Right forelimb (tissue), 1 donor: ENCODE measurements around the gene NRCAM.
"Not testable (repeated sequence)": the region's sequence is repeated elsewhere in the genome, so short reads cannot be mapped to it uniquely, and the experiment has no call there.

Experiments
- DNase-seq: peaks from one replicate; pipeline ENCODE4 v3.0.0-alpha.2; 2018

Gene NRCAM

DNA sequence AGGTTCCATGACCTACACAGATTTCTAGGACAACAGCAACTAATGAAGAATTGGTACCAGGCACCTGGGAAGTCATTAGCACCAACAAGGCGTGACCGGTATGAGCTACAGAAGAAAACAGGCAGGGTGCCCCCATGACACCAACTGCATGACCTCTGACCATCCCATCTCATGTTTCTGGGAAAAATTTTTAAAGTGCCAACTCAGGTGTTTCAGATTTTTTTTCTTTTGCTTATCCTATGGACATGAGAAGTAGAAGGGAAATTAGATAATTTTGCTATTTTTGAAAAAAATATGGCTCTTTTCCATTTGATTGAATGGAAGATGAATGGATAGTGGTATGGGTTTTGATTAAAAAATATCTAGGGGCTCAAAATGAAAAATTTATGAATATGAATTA lies 154.8 kb downstream of the NRCAM start:
- no peak for DNase-seq

DNA sequence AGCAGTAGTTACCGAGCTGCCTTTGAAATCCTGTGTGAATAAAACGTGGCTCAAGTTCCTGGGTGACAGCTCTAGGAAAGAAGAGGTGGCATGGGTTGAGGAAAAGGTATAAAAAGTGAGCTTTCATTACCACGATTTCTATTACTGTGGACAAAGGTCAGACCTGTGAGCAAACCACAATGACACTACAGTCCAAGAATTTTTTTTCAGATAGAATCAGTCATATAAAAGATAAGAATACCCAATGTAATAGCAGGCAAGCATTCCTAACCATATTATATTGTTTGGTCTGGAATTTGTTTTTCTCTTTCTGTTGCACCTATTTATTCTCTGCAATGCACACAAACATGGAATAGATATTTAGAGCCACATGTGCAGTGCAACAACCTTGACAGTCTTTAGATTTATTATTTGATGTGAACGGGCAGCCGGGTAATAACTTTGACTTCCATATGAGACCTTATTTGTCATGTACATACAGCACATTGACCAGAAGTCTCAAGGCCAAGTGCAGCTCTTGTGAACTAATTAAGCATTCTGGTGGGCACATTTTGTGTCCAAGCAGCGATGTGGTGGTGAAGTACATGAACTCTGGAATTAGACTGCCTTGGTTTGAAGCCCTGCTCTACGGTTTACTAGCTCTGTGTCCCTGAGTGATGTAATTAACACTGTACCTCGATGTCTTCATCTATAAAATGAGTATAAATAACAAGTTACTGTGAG lies 156.8 kb downstream of the NRCAM start:
- no peak for DNase-seq

DNA sequence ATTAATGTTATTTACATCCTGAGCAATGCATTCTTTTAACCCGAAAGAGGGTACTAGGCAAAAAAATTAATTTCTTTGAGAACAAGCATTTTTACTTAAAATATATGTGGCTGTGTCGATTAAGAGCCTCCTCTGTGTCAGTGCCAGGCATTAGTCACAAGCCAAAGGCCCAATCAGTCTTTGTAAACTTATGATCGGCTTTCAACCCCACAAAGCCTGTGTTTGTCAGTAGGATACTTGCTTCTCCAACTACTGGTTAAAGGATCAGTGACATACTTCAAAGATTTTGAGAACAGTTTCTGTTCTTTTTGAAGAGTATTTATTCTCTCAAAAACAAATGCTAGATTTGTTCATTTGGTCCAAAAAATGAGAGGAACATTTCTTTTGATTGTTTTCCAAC lies 159.3 kb downstream of the NRCAM start:
- no peak for DNase-seq

DNA sequence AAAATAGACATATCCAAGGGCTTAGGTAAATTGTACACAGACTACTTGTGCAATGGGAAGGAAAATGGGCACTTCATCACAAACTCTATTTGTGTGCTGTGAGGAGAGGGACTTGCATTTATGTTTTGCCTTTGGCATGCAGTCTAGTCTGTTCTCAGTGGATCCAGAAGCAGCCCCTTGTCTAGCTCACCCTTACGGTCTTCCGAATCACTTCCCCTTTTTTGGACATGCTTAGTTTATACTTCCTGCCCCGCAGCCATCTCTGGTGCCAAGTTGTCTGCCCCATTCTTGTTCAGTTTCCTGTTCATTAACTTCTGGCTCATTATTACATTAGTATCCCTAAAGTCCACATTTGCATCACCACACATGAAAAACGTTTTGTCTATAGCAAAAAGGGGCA lies 161.6 kb downstream of the NRCAM start:
- DNase-seq = no peak

DNA sequence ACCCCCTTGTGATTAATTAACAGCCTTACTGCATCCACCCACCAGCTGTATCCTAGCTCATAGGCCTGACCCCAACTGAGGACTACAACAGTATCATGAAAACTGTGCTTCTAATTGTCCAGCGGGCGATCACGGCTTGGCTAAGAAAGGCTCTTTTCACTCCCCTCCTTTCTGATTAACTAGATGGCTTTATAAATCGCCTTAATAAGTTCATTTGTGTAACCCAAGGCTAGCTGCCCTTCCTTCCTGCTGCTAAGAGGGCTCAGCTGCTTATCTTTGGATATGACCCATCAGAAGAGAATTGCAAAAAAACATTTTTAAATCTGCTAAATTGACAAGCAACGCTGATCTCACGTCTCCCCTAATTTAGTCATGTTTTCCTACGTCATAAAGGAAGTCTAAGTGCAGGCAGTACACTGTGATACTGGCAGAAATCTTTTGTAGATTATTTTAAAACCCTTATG lies 163.1 kb downstream of the NRCAM start:
- DNase-seq = no peak

DNA sequence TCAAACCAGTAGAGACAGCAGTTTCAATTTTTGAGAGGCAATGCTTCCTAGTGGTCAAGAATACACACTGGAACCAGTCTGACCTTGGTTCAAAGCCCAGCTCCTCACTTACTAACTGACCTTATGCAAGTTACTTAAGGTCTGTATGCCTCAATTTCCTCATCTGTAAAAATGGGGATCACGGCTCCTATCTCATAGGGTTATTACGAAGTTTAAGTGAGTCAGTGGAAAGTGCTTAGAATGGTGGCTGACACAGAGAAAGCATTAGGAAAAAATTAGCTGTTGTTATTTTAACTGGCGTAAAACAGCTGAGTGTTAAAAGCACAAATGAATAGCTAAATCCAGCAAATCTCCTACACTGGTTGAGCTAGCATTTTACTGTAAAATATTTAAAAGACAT lies 163.7 kb downstream of the NRCAM start:
- DNase-seq = no peak

DNA sequence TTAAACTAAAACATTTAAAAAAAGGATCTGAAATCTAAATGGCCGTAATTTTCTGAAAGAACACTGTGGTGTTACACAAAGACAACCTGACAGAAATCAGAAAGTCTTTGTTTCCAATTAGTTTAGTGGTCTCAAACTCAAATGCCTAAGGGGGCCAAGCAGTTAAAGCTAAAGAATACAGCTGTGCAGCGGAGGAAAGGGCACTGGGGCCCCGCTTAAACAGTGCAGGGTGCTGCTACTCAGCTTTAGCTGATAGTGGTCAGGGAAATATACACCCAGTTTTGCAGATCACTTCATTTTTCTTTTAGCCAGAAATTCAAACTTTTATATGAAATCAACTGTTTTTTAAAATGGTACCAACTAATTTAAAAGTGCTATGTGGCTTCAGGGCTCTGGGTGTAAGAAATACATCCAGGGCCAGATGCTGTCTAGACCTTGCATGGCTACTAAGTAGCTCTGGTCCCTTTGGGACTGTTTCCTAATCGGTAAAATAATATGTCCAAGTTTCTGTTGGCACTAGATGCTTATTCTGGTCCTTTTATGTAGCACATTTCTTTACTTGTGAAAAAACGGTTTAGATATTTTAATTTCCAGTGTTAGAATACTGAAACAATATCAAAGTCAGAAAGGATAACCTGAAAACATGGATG lies 164.3 kb downstream of the NRCAM start:
- no peak for DNase-seq

DNA sequence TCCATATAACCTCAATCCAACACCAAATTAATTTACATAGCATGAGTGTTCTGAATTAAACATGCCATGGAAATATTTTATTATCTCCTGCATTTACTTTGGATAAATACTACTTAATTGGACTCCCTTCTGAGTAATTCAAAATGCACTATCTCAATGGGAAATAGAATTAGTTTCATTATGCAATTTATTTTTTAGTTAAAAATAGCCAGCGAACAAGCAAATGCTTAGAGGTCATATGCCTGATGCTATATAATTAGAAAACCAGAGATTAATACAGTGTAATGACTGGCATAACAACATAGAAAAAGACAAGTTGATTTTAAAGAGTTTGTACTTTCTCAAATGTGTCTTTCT lies 165.1 kb downstream of the NRCAM start:
- no peak for DNase-seq

DNA sequence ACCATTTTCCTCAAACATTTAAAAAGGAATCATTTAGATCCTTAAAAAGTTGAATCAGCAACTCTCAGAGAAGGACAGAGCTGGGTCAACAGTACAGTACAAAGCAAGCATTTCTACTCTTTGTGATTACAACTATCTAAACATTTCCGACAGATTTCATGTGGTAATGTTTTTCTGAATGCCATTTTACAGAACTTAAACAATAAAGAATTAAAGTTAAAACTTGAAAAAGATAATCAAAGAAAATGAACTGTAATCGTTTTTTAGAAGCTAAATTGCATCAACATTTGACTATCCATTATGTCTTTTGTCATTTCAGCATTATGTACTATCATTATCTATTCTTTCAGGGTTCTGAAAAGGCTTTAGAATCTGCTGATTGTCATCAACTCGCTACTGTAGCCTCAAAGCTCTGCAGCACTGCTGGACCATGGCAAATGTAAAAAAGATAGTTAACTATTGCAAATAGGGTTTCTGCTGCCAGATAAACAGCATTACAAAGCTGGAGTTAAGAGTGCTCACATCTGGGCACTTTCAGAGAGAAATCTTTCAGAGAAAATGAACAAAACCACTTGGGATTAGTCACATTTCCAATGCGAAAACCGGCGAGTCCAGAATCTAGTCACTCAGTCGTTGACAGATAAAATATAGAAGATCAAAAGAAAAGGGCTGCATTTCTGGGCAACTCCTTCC lies 165.6 kb downstream of the NRCAM start:
- DNase-seq = no peak

DNA sequence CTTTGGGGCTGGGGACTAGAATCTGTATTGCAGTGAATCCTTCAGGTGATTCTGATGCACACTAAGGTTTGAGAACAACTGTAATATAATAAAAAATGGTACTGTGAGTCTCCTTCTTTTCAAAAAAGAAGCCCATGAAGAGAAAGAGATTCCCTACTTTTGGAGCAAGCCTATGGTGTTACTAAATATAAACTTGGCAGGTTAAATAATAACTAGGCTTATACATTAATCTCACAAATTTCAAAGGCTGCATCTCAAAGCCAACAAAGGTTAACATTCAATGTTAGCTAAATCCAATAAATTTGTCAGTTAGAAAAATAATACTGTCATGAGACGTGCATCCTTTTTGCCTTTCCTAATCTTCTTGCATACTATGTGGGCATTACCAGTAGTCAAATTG lies 166.4 kb downstream of the NRCAM start:
- DNase-seq = no peak

DNA sequence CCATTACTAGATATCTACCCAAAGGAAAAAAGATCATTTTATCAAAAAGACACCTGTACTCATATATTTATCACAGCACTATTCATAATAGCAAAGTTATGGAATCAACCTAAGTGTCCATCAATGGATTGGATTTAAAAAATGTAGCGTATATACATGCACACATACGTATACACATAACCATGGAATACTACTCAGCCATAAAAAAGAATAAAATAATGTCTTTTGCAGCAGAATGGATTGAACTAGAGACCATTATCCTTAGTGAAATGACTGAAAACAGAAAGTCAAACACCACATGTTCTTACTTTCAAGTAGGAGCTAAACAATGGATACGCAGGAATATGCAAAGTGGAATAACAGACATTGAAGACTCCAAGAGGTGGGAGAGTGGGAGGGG lies 168.4 kb downstream of the NRCAM start:
- DNase-seq = no peak

DNA sequence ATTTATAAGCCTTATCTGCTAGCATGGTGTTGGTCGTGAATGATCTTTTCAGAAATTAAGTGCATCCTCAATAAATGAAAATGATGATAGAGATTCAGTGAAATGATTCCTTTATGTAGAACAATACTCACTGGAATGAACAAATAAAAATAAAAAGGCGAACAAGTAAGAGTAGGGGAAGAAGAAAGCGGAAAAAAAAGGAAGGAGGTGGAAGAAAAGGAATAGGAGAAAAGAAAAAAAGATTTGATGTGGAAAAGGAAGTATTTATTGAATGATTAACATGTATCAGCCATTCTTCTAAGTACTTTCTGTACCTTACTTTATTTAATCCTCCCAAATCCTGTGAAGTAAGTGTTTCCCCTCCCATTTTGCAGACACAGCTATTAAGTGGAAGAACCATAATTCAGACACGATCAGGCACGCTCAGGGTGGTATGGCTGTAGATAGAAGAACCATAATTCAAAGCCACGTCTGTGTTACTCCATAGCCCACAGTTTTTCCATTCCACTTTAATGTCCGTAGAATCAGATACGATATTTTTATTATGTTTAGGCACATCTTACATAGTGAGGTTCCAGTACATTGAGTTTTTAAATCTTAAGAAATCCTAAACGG lies 169.8 kb downstream of the NRCAM start:
- DNase-seq = no peak

DNA sequence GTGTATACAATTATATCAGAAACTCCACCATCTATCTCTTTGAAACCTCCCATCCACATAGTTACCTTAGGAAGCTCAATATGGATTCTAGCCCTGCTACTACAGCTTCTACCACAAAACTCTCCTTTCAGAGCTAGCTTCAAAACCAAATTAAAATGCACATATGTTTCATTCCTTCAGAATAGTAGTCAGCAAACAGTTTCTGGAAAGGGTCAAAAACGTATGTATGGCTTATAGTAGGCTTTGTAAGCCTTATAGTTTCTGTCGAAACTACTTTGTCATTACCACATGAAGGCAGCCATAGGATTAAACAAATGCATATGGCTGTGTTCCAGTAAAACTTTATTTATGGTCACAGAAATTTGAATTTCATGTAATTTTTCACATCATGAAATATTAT lies 170.5 kb downstream of the NRCAM start:
- DNase-seq = no peak

DNA sequence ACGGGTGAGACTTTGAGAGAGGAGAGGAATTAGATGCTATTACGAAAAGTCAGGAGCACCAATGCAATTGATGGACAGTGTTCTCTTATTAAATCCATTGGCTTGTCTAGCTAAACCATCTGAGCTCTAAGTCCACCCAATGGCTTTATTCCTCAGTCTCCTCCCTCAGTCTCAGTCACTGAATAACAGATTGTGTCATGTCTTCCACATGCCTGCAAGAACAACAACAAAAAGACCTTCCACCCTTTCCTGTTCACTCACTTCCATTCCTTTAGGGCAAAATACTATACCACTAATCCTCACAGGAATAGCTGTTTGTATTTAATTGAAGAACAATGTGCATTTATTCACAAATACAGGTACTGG lies 171.2 kb downstream of the NRCAM start:
- no peak for DNase-seq

DNA sequence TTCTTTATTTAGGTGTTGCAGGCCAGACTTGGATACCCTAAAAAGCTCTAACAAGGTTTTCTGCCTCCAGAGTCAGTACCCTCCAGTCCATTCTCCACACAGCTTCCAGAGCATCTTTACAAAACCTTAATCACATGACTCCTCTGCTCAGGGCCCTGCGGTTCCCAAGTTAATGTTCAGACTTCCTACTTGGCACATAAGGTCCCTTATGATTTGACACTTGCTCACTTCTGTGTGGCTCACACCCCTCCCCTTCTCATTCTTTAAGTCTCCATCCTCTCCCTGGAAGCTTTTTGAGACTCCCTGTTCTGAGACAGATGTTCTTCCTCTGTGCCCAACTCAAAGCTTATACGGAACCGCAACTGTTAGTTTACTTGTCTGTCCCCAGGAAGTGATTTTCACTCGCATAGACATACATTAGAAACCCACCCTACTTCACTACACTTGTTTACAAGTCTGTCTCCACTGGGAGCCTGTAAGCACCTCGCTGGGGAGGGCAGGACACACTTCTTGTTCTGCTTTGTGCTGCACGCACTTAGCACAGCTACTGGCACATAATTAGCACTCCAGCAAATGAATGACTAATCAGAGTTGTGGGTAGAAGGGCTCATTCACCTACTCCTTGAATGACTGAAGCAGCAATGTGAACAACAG lies 171.8 kb downstream of the NRCAM start:
- no peak for DNase-seq

DNA sequence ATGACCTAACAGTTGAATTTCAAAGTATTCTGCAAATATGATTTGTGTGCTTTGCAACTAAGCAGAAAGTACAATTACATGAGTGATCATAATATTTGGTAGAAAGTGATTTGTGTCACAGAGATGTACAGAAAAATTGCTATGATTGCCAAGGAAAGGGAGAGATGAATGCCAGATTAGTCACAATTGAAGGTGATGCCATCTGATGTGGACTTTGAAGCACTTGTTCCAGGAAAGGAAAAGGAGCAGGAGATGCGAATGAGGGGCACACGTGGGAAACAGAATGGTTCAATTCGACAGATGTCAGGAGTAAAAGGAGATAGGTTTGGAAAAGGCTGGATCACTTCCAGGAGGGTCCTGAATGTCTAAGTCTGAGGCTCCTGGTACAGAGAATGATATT lies 173.0 kb downstream of the NRCAM start:
- no peak for DNase-seq

DNA sequence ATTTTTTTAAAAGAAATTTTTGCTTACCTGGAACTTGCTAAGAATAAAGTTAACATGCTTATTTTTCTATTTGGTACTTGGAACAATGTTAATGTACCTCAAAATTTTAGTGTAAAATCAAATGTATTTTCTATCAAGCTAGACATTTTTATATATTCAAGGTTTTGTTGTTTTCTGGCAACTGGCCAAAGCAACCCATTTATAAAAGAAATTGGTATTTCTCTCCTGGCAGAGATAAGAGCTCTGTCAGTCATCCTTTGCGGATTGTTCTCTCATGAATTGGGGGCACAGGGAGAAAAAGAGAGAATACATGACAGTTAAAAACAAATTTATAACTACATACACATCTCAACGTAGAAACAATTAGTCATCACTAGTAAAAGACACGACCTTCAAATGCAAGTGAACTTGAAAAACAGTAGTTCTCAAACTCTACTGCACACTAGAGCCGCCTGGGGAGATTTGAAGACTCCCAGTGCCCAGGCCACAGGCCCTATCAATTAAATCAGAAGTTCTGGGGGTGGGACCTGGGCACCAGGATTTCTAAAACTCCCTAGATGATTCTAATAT lies 173.7 kb downstream of the NRCAM start:
- DNase-seq = no peak

DNA sequence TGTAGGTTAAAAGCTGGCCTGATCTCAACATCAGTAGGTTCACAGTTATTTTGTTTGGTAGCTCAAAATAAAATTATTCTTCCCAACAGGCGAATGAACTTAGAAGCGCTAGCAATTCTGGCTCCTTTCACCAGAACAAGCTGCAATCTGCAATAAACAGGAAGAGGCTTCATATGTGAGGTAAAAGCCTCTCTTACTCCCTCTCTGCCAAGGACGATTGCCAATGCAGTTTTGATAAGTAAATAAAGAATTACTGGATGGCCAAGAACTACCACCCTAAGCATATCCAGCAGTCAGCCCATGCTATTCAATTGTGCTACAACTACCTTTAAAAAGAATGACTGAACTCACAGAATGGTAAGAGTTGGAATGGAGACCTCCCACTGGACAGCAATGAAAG lies 176.1 kb downstream of the NRCAM start:
- no peak for DNase-seq

DNA sequence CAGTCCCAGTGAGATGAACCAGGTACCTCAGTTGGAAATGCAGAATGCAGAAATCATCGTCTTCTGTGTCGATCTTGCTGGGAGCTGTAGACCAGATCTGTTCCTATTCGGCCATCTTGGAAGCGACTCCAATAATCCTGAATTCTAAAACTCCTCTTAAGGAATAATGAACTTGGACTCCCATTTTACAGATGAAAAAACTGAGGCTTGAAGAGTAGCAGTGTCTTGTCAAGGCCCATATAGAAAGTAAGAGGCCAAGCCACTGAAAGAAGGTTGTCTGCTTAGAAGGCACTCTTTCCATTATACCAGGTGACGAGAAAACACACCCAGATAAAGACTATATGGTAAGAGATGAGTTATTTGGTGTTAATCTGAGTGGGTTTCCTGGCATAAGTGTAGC lies 177.5 kb downstream of the NRCAM start:
- DNase-seq = no peak

DNA sequence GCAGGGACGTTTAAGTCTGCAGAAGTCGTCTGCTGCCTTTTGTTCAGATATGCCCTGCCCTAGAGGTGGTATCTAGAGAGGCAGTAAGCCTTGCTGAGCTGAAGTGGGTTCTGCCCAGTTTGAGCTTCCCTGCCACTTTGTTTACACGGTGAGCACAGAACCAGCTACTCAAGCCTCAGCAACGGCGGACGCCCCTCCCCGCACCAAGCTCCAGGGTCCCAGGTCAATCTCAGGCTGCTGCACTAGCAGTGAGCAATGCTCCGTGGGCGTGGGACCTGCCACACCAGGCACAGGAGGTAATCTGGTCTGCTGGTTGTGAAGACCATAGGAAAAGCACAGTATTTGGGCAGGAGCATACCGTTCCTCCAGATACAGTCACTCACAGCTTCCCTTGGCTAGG lies 178.0 kb downstream of the NRCAM start:
- DNase-seq = no peak

DNA sequence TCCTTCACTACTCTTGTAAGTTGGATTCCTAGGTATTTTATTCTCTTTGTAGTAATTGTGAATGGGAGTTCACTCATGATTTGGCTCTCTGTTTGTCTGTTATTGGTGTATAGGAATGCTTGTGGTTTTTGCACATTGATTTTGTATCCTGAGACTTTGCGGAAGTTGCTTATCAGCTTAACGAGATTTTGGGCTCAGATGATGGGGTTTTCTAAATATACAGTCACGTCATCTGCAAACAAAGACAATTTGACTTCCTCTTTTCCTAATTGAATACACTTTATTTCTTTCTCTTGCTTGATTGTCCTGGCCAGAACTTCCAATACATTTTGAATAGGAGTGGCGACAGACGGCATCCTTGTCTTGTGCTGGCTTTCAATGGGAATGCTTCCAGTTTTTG lies 181.8 kb downstream of the NRCAM start:
- DNase-seq = not testable (repeated sequence)

DNA sequence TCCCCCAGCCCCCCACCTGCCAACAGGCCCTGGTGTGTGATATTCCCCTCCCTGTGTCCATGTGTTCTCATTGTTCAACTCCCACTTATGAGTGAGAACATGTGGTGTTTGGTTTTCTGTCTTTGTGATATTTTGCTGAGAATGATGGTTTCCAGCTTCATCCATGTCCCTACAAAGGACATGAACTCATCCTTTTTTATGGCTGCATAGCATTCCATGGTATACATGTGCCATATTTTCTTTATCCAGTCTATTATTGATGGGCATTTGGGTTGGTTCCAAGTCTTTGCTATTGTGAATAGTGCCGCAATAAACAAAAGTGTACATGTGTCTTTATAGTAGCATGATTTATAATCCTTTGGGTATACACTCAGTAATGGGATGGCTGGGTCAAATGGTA lies 183.3 kb downstream of the NRCAM start:
- not testable (repeated sequence) for DNase-seq

DNA sequence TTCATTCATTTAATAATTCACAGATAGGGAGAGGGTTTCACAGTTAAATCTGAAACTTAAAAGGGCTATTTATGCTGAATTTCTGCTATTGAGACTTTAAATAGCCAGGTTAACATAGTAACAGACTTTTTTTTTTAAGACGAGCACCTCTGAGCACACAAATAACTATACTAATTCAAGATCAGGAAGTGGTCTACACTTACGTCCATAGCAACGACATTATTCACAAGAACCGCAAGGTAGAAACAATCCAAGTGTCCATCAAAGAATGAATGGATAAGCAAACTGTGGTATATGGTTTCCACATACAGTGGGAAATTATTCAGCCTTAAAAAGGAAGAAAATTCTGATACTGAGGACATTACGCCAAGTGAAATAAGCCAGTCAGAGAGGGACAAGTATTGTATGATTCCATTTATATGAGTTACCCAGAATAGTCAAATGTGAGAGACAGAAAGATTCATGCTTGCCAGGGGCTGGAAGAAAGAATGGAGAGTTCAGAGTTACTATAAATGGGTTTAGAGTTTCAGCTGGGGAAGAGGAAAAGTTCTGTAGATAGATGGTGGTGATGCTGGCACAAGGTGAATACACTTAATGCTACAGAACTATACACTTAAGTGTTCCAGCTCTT lies 185.7 kb downstream of the NRCAM start:
- DNase-seq = no peak
